ENCODE results near the gene ZBTB20.
"Not testable (repeated sequence)": the region's sequence is repeated elsewhere in the genome, so short reads cannot be mapped to it uniquely, and the experiment has no call there.

Gene ZBTB20

GRCh38 chr3:115147329-115148141 lies 447 bp upstream of the ZBTB20 start:
- peak; percentile 93 for DNase-seq

GRCh38 chr3:115146032-115146417 lies 1.1 kb downstream of the ZBTB20 start:
- DNase-seq = peak; percentile 27

GRCh38 chr3:115141033-115141757 lies 5.9 kb downstream of the ZBTB20 start:
- DNase-seq = no peak

- DNase-seq = no peak
Measured at GRCh38 chr3:115139072-115139471, 8.0 kb downstream of the ZBTB20 start.

GRCh38 chr3:115134648-115135347 lies 12.3 kb downstream of the ZBTB20 start:
- DNase-seq = no peak

- no peak for DNase-seq
Measured at GRCh38 chr3:115127208-115127607, 19.9 kb downstream of the ZBTB20 start.

GRCh38 chr3:115120597-115120996 lies 26.5 kb downstream of the ZBTB20 start:
- no peak for DNase-seq

- DNase-seq = no peak
Measured at GRCh38 chr3:115113367-115113766, 33.7 kb downstream of the ZBTB20 start.

GRCh38 chr3:115111632-115112031 lies 35.5 kb downstream of the ZBTB20 start:
- no peak for DNase-seq

GRCh38 chr3:115110830-115111229 lies 36.3 kb downstream of the ZBTB20 start:
- no peak for DNase-seq

- not testable (repeated sequence) for DNase-seq
Measured at GRCh38 chr3:115110066-115110465, 37.0 kb downstream of the ZBTB20 start.

GRCh38 chr3:115108614-115109013 lies 38.5 kb downstream of the ZBTB20 start:
- DNase-seq = no peak

- no peak for DNase-seq
Measured at GRCh38 chr3:115102046-115102445, 45.0 kb downstream of the ZBTB20 start.

GRCh38 chr3:115100806-115101205 lies 46.3 kb downstream of the ZBTB20 start:
- DNase-seq = no peak

- no peak for DNase-seq
Measured at GRCh38 chr3:115099986-115100571, 47.0 kb downstream of the ZBTB20 start.

GRCh38 chr3:115099134-115099985 lies 47.7 kb downstream of the ZBTB20 start:
- DNase-seq = no peak

- no peak for DNase-seq
Measured at GRCh38 chr3:115098354-115099073, 48.6 kb downstream of the ZBTB20 start.

GRCh38 chr3:115095236-115095635 lies 51.9 kb downstream of the ZBTB20 start:
- DNase-seq = no peak

GRCh38 chr3:115092220-115092791 lies 54.8 kb downstream of the ZBTB20 start:
- DNase-seq = peak; percentile 25

GRCh38 chr3:115090712-115091111 lies 56.4 kb downstream of the ZBTB20 start:
- no peak for DNase-seq

GRCh38 chr3:115089481-115089880 lies 57.6 kb downstream of the ZBTB20 start:
- no peak for DNase-seq
